Sigmoid colon (tissue), 7 donors: ENCODE results near the gene SLC25A51. TPM values are rescaled to one million over a fixed set of nuclear protein-coding genes. Genes with fewer than 3 reads are reported as not detected.

Experiments used
- DNase-seq: peaks from one replicate; pipeline ENCODE4 v3.0.0-alpha.2; 2019
- H3K27ac ChIP-seq, 4 donors: fragments of 200-600 bp; sonication (generic); one replicate each; pipeline ENCODE4 v1.5.1; 2016 to 2019; ENCODE audit warnings: mild to moderate bottlenecking in 1 of 4
- H3K27me3 ChIP-seq, 3 donors: fragments of 200-600 bp; sonication (generic); one replicate each; pipeline ENCODE4 v1.5.1; 2019; ENCODE audit warnings: mild to moderate bottlenecking in 1 of 3
- H3K36me3 ChIP-seq, 4 donors: fragments of 200-600 bp; sonication (generic); one replicate each; pipeline ENCODE4 v1.5.1; 2016 to 2019
- H3K4me1 ChIP-seq, 4 donors: fragments of 200-600 bp; sonication (generic); one replicate each; pipeline ENCODE4 v1.5.1; 2017 to 2019
- H3K4me3 ChIP-seq, 4 donors: fragments of 200-600 bp; sonication (generic); one replicate each; pipeline ENCODE4 v1.5.1; 2017 to 2019; ENCODE audit warnings: mild to moderate bottlenecking in 2 of 4, moderate library complexity in 1 of 4
- H3K9me3 ChIP-seq, 4 donors: fragments of 200-600 bp in 3 of 4; sonication (generic) in 3 of 4; one replicate each; pipeline versions ENCODE4 v1.5.1 to v1.6.1; 2013 to 2019
- CTCF ChIP-seq, 4 experiments: fragments of 450-650 bp in 3 of 4; fragments of 200-600 bp in 1 of 4; IDR thresholded peaks; one replicate each; pipeline ENCODE4 v1.5.1; 2016 to 2019; ENCODE audit warnings: antibody characterized with exemption in 4 of 4, mild to moderate bottlenecking in 3 of 4, moderate library complexity in 2 of 4
- EP300 ChIP-seq, 4 donors: sonication (generic); formaldehyde crosslinking; IDR thresholded peaks; one replicate each; pipeline ENCODE4 v1.6.1; 2017; ENCODE audit warnings: antibody characterized with exemption in 4 of 4
- POLR2A ChIP-seq, 2 donors: fragments of 450-650 bp; IDR thresholded peaks; one replicate each; pipeline ENCODE4 v1.6.1; 2016; ENCODE audit warnings: antibody characterized with exemption in 2 of 2, mild to moderate bottlenecking in 2 of 2, moderate library complexity in 2 of 2
- POLR2AphosphoS5 ChIP-seq, 4 donors: sonication (generic); formaldehyde crosslinking; IDR thresholded peaks; one replicate each; pipeline ENCODE4 v1.6.1; 2017; ENCODE audit warnings: antibody characterized with exemption in 4 of 4
- WGBS, 2 donors: extraction: QIAGEN DNeasy Blood & Tissue Kit; methylation state at CpG; one replicate each; pipeline ENCODE4 v1.1.7; 2013; 5-methylcytosine and 5-hydroxymethylcytosine counted together
- intact Hi-C: fragments of 100-400 bp; cut with DNase I; formaldehyde crosslinking; loops from one replicate; pipeline ENCODE4 v1.15.1; 2023
- polyA plus RNA-seq, 3 donors: library from polyadenylated mRNA; stranded (reverse); fragments of 200-250 nt; gene quantifications; one replicate each; pipeline ENCODE4 v1.2.3, GENCODE V29; 2013
- total RNA-seq, 4 donors: library from RNA; depleted of rRNA; stranded (reverse); fragments of >200 nt; gene quantifications; one replicate each; pipeline ENCODE4 v1.1.0, GENCODE V29; 2016
- donor health status: healthy with polysubstance abuse.
- donor health status: Bipolar disorder and iron deficiency.
- donor health status: healthy.

The SLC25A51 gene
- total and polyA plus RNA-seq, 7 donors, result 4.2 to 31.0 (median 19.3) TPM

- no peak for DNase-seq
- WGBS, 2 donors, result 93% methylated on average over 7 of the region's 7 CpGs
- H3K27ac ChIP-seq, result no peak overlapping the region
- peaks cover 0 to 37% (median 30%) of the 10 kb centered on the region in 4 donors for H3K4me1 ChIP-seq
- H3K27me3 ChIP-seq, result no peaks in the 10 kb centered on the region
- peaks cover 0 to 27% (median 0%) of the 10 kb centered on the region in 4 donors for H3K36me3 ChIP-seq
- no peak for TF ChIP-seq CTCF (IDR thresholded peaks at IDR 0.05)
- no peak for TF ChIP-seq EP300 (IDR thresholded peaks at IDR 0.05)
- no peak for TF ChIP-seq POLR2A (IDR thresholded peaks at IDR 0.05)
- TF ChIP-seq POLR2AphosphoS5 (IDR thresholded peaks at IDR 0.05), result no peak
- no peaks in the 10 kb centered on the region for H3K9me3 ChIP-seq
- intact Hi-C loops, result no loop called here
- H3K4me3 ChIP-seq, result no peak overlapping the region
Measured at GRCh38 chr9:37946971-37947370, 43.0 kb upstream of the SLC25A51 start.

GRCh38 chr9:37946041-37946440 lies 42.1 kb upstream of the SLC25A51 start:
- TF ChIP-seq POLR2AphosphoS5 (IDR thresholded peaks at IDR 0.05) (no peak), POLR2A (IDR thresholded peaks at IDR 0.05) (no peak), EP300 (IDR thresholded peaks at IDR 0.05) (no peak), CTCF (IDR thresholded peaks at IDR 0.05) (no peak)
- Histone ChIP-seq H3K9me3 (no peaks in the 10 kb centered on the region), H3K4me3 (no peak overlapping the region), H3K4me1 (peaks cover 0 to 37% (median 30%) of the 10 kb centered on the region in 4 donors), H3K27me3 (no peaks in the 10 kb centered on the region), H3K36me3 (peaks cover 0 to 27% (median 0%) of the 10 kb centered on the region in 4 donors), H3K27ac (no peak overlapping the region)
- no peak for DNase-seq
- WGBS, 2 donors, result 85 to 96% methylated on average over 8 of the region's 8 CpGs
- intact Hi-C loops, result no loop called here

GRCh38 chr9:37944671-37945481 lies 40.9 kb upstream of the SLC25A51 start:
- TF ChIP-seq EP300 (IDR thresholded peaks at IDR 0.05) (no peak), CTCF (IDR thresholded peaks at IDR 0.05) (no peak), POLR2AphosphoS5 (IDR thresholded peaks at IDR 0.05) (no peak), POLR2A (IDR thresholded peaks at IDR 0.05) (no peak)
- Histone ChIP-seq H3K27me3 (no peaks in the 10 kb centered on the region), H3K36me3 (peaks cover 0 to 27% (median 0%) of the 10 kb centered on the region in 4 donors), H3K9me3 (no peaks in the 10 kb centered on the region), H3K27ac (peak overlapping the region in 2 of 4 donors; percentile 55 to 72), H3K4me3 (no peak overlapping the region), H3K4me1 (peaks cover 0 to 38% (median 30%) of the 10 kb centered on the region in 4 donors)
- DNase-seq, result no peak
- WGBS, 2 donors, result 89 to 96% methylated on average over 9 of the region's 9 CpGs
- intact Hi-C loops, result no loop called here

- no peaks in the 10 kb centered on the region for H3K27me3 ChIP-seq
- H3K4me1 ChIP-seq, result peaks cover 0 to 45% (median 32%) of the 10 kb centered on the region in 4 donors
- no peak overlapping the region for H3K4me3 ChIP-seq
- peak overlapping the region in 3 of 4 donors; percentile 46 to 72 (median 55) for H3K27ac ChIP-seq
- peaks cover 0 to 27% (median 0%) of the 10 kb centered on the region in 4 donors for H3K36me3 ChIP-seq
- WGBS, 2 donors, result 83 to 94% methylated on average over 7 of the region's 7 CpGs
- H3K9me3 ChIP-seq, result no peaks in the 10 kb centered on the region
- TF ChIP-seq EP300 (IDR thresholded peaks at IDR 0.05), result no peak
- no peak for TF ChIP-seq POLR2AphosphoS5 (IDR thresholded peaks at IDR 0.05)
- no peak for TF ChIP-seq POLR2A (IDR thresholded peaks at IDR 0.05)
- no peak for TF ChIP-seq CTCF (IDR thresholded peaks at IDR 0.05)
- DNase-seq, result no peak
- intact Hi-C loops, result no loop called here
Measured at GRCh38 chr9:37944266-37944650, 40.3 kb upstream of the SLC25A51 start.
